Panc1 (cell line): ENCODE measurements around the gene PDPK1.

Source experiments
- POLR2AphosphoS5 ChIP-seq: IDR thresholded peaks from 2 replicates; pipeline ENCODE4 v1.6.1; 2012; ENCODE audit warnings: mild to moderate bottlenecking, low read depth, low read length, moderate library complexity
- SIN3A ChIP-seq: IDR thresholded peaks from 2 replicates; pipeline ENCODE4 v1.6.1; 2012; ENCODE audit warnings: low read depth, mild to moderate bottlenecking, low read length, moderate library complexity, borderline replicate concordance; ENCODE audit not compliant: insufficient read depth
- TCF7L2 ChIP-seq: IDR thresholded peaks from 2 replicates; pipeline ENCODE4 v1.6.1; 2011; ENCODE audit warnings: mild to moderate bottlenecking, low read depth, low read length, inconsistent platforms
- TF ChIP-seq, protein P1 (sequence below): fragments of 450-650 bp; IDR thresholded peaks from 2 replicates; pipeline ENCODE4 v1.5.1; 2017; ENCODE audit warnings: mild to moderate bottlenecking
- TF ChIP-seq, protein P2 (sequence below), 2 experiments: IDR thresholded peaks; 2 replicates each; pipeline ENCODE4 v1.6.1; 2011 to 2012; ENCODE audit warnings: low read depth in 2 of 2, control low read depth in 1 of 2, low read length in 1 of 2, mild to moderate bottlenecking in 1 of 2, moderate library complexity in 1 of 2; ENCODE audit not compliant: insufficient read depth in 1 of 2

DNA sequence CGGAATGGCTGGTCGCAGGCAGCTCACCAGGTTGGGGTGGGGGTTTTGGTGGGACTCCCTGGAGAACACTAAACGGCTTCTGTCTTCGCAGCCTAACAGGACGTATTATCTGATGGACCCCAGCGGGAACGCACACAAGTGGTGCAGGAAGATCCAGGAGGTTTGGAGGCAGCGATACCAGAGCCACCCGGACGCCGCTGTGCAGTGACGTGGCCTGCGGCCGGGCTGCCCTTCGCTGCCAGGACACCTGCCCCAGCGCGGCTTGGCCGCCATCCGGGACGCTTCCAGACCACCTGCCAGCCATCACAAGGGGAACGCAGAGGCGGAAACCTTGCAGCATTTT is 59.7 kb downstream of the PDPK1 start:
- TF ChIP-seq, protein P1, sequence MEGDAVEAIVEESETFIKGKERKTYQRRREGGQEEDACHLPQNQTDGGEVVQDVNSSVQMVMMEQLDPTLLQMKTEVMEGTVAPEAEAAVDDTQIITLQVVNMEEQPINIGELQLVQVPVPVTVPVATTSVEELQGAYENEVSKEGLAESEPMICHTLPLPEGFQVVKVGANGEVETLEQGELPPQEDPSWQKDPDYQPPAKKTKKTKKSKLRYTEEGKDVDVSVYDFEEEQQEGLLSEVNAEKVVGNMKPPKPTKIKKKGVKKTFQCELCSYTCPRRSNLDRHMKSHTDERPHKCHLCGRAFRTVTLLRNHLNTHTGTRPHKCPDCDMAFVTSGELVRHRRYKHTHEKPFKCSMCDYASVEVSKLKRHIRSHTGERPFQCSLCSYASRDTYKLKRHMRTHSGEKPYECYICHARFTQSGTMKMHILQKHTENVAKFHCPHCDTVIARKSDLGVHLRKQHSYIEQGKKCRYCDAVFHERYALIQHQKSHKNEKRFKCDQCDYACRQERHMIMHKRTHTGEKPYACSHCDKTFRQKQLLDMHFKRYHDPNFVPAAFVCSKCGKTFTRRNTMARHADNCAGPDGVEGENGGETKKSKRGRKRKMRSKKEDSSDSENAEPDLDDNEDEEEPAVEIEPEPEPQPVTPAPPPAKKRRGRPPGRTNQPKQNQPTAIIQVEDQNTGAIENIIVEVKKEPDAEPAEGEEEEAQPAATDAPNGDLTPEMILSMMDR: no peak
- TF ChIP-seq POLR2AphosphoS5 (no peak), TCF7L2 (no peak), SIN3A (no peak)
- TF ChIP-seq, protein P2, sequence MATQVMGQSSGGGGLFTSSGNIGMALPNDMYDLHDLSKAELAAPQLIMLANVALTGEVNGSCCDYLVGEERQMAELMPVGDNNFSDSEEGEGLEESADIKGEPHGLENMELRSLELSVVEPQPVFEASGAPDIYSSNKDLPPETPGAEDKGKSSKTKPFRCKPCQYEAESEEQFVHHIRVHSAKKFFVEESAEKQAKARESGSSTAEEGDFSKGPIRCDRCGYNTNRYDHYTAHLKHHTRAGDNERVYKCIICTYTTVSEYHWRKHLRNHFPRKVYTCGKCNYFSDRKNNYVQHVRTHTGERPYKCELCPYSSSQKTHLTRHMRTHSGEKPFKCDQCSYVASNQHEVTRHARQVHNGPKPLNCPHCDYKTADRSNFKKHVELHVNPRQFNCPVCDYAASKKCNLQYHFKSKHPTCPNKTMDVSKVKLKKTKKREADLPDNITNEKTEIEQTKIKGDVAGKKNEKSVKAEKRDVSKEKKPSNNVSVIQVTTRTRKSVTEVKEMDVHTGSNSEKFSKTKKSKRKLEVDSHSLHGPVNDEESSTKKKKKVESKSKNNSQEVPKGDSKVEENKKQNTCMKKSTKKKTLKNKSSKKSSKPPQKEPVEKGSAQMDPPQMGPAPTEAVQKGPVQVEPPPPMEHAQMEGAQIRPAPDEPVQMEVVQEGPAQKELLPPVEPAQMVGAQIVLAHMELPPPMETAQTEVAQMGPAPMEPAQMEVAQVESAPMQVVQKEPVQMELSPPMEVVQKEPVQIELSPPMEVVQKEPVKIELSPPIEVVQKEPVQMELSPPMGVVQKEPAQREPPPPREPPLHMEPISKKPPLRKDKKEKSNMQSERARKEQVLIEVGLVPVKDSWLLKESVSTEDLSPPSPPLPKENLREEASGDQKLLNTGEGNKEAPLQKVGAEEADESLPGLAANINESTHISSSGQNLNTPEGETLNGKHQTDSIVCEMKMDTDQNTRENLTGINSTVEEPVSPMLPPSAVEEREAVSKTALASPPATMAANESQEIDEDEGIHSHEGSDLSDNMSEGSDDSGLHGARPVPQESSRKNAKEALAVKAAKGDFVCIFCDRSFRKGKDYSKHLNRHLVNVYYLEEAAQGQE (IDR thresholded peaks at IDR 0.05; ENCODE audit: insufficient read depth in 1 of 2, low read depth in 2 of 2, low read length in 1 of 2): no peak
